H1 (cell line): ENCODE data around the gene SYN1. TPM values are rescaled to one million over a fixed set of nuclear protein-coding genes. Genes with fewer than 3 reads are reported as not detected.

ENCODE experiments used
- CTCF ChIA-PET: fragments of 300-600 bp; sonication (Branson Sonifier 250); formaldehyde crosslinking; loops from one replicate; lab custom pipeline; 2021; ENCODE audit not compliant: partially characterized antibody; lab: Charles Lee
- POLR2A ChIA-PET: fragments of 300-600 bp; sonication (Branson Sonifier 250); formaldehyde crosslinking; loops from one replicate; lab custom pipeline; 2021; ENCODE audit warnings: inconsistent platforms; ENCODE audit not compliant: partially characterized antibody; lab: Charles Lee
- DNase-seq, 2 experiments: peaks; one replicate each; pipeline versions ENCODE4 v3.0.0 to v3.0.0-alpha.2; 2010 to 2022; ENCODE audit warnings: low spot score in 2 of 2, low read depth in 1 of 2, mixed read lengths in 1 of 2
- FAIRE-seq: peaks from 2 replicates; lab custom pipeline; 2011; peaks lifted over from hg19 to GRCh38; lab: Jason Lieb, UNC
- H2AFZ ChIP-seq: 2 replicates; pipeline ENCODE4 v1.8.1; 2012; ENCODE audit warnings: low read length, inconsistent platforms
- H2AK5ac ChIP-seq: 2 replicates; pipeline ENCODE4 v1.6.1; 2013; ENCODE audit warnings: low read depth, low read length
- H2BK120ac ChIP-seq: replicated peaks from 2 replicates; pipeline ENCODE3; 2013; ENCODE audit warnings: low read depth, low read length, inconsistent platforms
- H2BK12ac ChIP-seq: 2 replicates; pipeline ENCODE4 v1.6.1; 2013; ENCODE audit warnings: low read depth, low read length
- H2BK15ac ChIP-seq: 2 replicates; pipeline ENCODE4 v1.6.1; 2013; ENCODE audit warnings: low read length
- H2BK20ac ChIP-seq: 2 replicates; pipeline ENCODE4 v1.6.1; 2013; ENCODE audit warnings: low read length
- H2BK5ac ChIP-seq: 2 replicates; pipeline ENCODE4 v1.6.1; 2013; ENCODE audit warnings: low read depth, low read length
- H3K14ac ChIP-seq: 2 replicates; pipeline ENCODE4 v1.6.1; 2013; ENCODE audit warnings: inconsistent platforms; ENCODE audit not compliant: insufficient read length
- H3K18ac ChIP-seq: 2 replicates; pipeline ENCODE4 v1.6.1; 2013; ENCODE audit warnings: low read length; ENCODE audit errors: extremely low read depth
- H3K23ac ChIP-seq: 2 replicates; pipeline ENCODE4 v1.6.1; 2013; ENCODE audit warnings: inconsistent platforms; ENCODE audit not compliant: insufficient read length
- H3K23me2 ChIP-seq: 2 replicates; pipeline ENCODE4 v1.6.1; 2013; ENCODE audit warnings: low read depth, low read length
- H3K27ac ChIP-seq: 2 replicates; pipeline ENCODE4 v1.6.1; 2011; ENCODE audit warnings: low read depth, low read length, inconsistent platforms
- H3K27me3 ChIP-seq, 4 experiments: replicated peaks in 1 of 4; 1 replicate in 1 of 4; 2 replicates in 3 of 4; pipeline versions ENCODE4 v1.6.1 to v1.8.1; 2011 to 2013; ENCODE audit warnings: low read length in 3 of 4, mild to moderate bottlenecking in 3 of 4, inconsistent platforms in 2 of 4, mixed read lengths in 2 of 4, moderate library complexity in 1 of 4; ENCODE audit not compliant: control insufficient read depth in 3 of 4, insufficient read depth in 3 of 4; ENCODE audit errors: extremely low read depth in 1 of 4
- H3K36me3 ChIP-seq, 4 experiments: 2 replicates each; pipeline versions ENCODE4 v1.6.1 to v1.8.1; 2011 to 2013; ENCODE audit warnings: mild to moderate bottlenecking in 4 of 4, low read length in 3 of 4, moderate library complexity in 2 of 4, control low read depth in 1 of 4, inconsistent platforms in 1 of 4; ENCODE audit not compliant: insufficient read depth in 4 of 4, control insufficient read depth in 2 of 4
- H3K4ac ChIP-seq: replicated peaks from 2 replicates; pipeline ENCODE3; 2013; ENCODE audit warnings: low read length, low read depth, mixed read lengths, inconsistent platforms; ENCODE audit not compliant: insufficient read length
- H3K4me1 ChIP-seq, 4 experiments: replicated peaks in 1 of 4; 1 replicate in 1 of 4; 2 replicates in 3 of 4; pipeline versions ENCODE4 v1.6.1 to v1.8.1; 2011 to 2013; ENCODE audit warnings: low read length in 3 of 4, inconsistent platforms in 2 of 4, mixed read lengths in 1 of 4; ENCODE audit not compliant: insufficient read depth in 4 of 4, control insufficient read depth in 3 of 4
- H3K4me2 ChIP-seq, 2 experiments: 2 replicates each; pipeline versions ENCODE4 v1.6.1 to v1.8.1; 2011 to 2013; ENCODE audit warnings: low read depth in 2 of 2, low read length in 2 of 2, control low read depth in 1 of 2, inconsistent platforms in 1 of 2, mild to moderate bottlenecking in 1 of 2; ENCODE audit not compliant: insufficient read depth in 1 of 2
- H3K4me3 ChIP-seq, 4 experiments: fragments of 200-600, 300-600 bp in 1 of 4; sonication (generic), shearing (Covaris generic), sonication (Bioruptor Twin) in 1 of 4; 2 replicates each; pipeline versions ENCODE4 v1.5.1 to v1.8.1; 2011 to 2016; ENCODE audit warnings: low read length in 4 of 4, low read depth in 3 of 4, control low read depth in 2 of 4, inconsistent platforms in 2 of 4, mild to moderate bottlenecking in 2 of 4, mixed read lengths in 1 of 4, moderate library complexity in 1 of 4; ENCODE audit not compliant: insufficient read depth in 2 of 4; ENCODE audit errors: extremely low read depth in 1 of 4
- H3K56ac ChIP-seq: replicated peaks from 2 replicates; pipeline ENCODE3; 2013; ENCODE audit warnings: low read depth, mild to moderate bottlenecking, mixed read lengths, low read length, inconsistent platforms; ENCODE audit not compliant: insufficient read length
- H3K79me1 ChIP-seq: 2 replicates; pipeline ENCODE4 v1.6.1; 2013; ENCODE audit warnings: low read depth, low read length, control low read depth
- H3K79me2 ChIP-seq, 2 experiments: 2 replicates each; pipeline versions ENCODE4 v1.6.1 to v1.8.1; 2012 to 2013; ENCODE audit warnings: low read length in 2 of 2, mild to moderate bottlenecking in 2 of 2, inconsistent platforms in 1 of 2; ENCODE audit not compliant: insufficient read depth in 2 of 2, control insufficient read depth in 1 of 2
- H3K9ac ChIP-seq, 4 experiments: replicated peaks in 1 of 4; 1 replicate in 1 of 4; 2 replicates in 3 of 4; pipeline versions ENCODE4 v1.6.1 to v1.8.1; 2011 to 2013; ENCODE audit warnings: low read depth in 3 of 4, low read length in 3 of 4, control low read depth in 2 of 4, mild to moderate bottlenecking in 2 of 4, moderate library complexity in 2 of 4, inconsistent platforms in 1 of 4; ENCODE audit errors: extremely low read depth in 1 of 4
- H3K9me3 ChIP-seq, 2 experiments: 2 replicates each; pipeline versions ENCODE4 v1.6.1 to v1.8.1; 2012 to 2013; ENCODE audit warnings: mild to moderate bottlenecking in 2 of 2, moderate library complexity in 2 of 2, control low read depth in 1 of 2, inconsistent platforms in 1 of 2, low read depth in 1 of 2, low read length in 1 of 2, mixed read lengths in 1 of 2; ENCODE audit not compliant: insufficient read depth in 2 of 2
- H4K20me1 ChIP-seq, 2 experiments: replicated peaks in 1 of 2; 2 replicates each; pipeline versions ENCODE3 to v1.8.1; 2011 to 2013; ENCODE audit warnings: inconsistent platforms in 2 of 2, low read length in 2 of 2, mild to moderate bottlenecking in 1 of 2; ENCODE audit not compliant: insufficient read depth in 2 of 2, control insufficient read depth in 1 of 2
- H4K5ac ChIP-seq: 2 replicates; pipeline ENCODE4 v1.6.1; 2013; ENCODE audit warnings: low read length, low read depth, mixed read lengths, inconsistent platforms; ENCODE audit not compliant: insufficient read length
- H4K8ac ChIP-seq: 2 replicates; pipeline ENCODE4 v1.8.0; 2013; ENCODE audit warnings: mild to moderate bottlenecking, moderate library complexity, low read length, inconsistent platforms; ENCODE audit not compliant: insufficient read depth; ENCODE audit errors: extremely low read depth
- H4K91ac ChIP-seq: replicated peaks from 2 replicates; pipeline ENCODE3; 2013; ENCODE audit warnings: low read length, mixed read lengths, inconsistent platforms; ENCODE audit not compliant: insufficient read length
- CHD1 ChIP-seq: IDR thresholded peaks from 2 replicates; pipeline ENCODE4 v1.6.1; 2012; ENCODE audit warnings: low read depth, low read length, improper control_type of control experiment
- PHF8 ChIP-seq: fragments of 200-600 bp; sonication (generic); conservative IDR thresholded peaks from 2 replicates; pipeline ENCODE4 v1.7.1; 2012; ENCODE audit warnings: low read depth, mild to moderate bottlenecking, inconsistent platforms, low read length, moderate library complexity
- WGBS, 2 experiments: shearing (Covaris generic) in 1 of 2; methylation state at CpG; one replicate each; pipeline versions ENCODE4 v1.1.6 to v1.1.7; 2013 to 2015; ENCODE audit warnings: low lambda C conversion rate in 2 of 2, mixed read lengths in 2 of 2, inconsistent platforms in 1 of 2, low coverage in 1 of 2, missing lambda C conversion rate in 1 of 2; ENCODE audit not compliant: insufficient replicate concordance in 2 of 2, insufficient coverage in 1 of 2, insufficient read length in 1 of 2; ENCODE audit errors: extremely low coverage in 1 of 2, missing lambda C conversion rate in 1 of 2; 5-methylcytosine and 5-hydroxymethylcytosine counted together
- polyA plus RNA-seq, 7 experiments: library from polyadenylated mRNA; depleted of rRNA in 3 of 7; stranded (reverse) in 5 of 7; unstranded in 2 of 7; fragments of >200 nt in 5 of 7; fragments of 200-250 nt in 2 of 7; gene quantifications; 1 replicate in 5 of 7; 2 replicates in 1 of 7; 4 replicates in 1 of 7; pipeline versions ENCODE4 v1.2.1 to v1.2.3, GENCODE V29; 2011 to 2013; ENCODE audit warnings: missing spikeins in 2 of 7, mixed read lengths in 2 of 7
- total RNA-seq: library from RNA; stranded (reverse); fragmentation: NEBNext Ultra II Directional; extraction: Animal tissue kit (Norgen Biotek cat#: 25700); gene quantifications from 2 replicates; pipeline ENCODE4 v1.2.1, GENCODE V29; 2021

SYN1 gene
- total and polyA plus RNA-seq, 2 of the 8 experiments (the other 6 are each of a cell fraction or from before 2014, with no cell fraction given), result 2.1 to 14.1 TPM

DNA sequence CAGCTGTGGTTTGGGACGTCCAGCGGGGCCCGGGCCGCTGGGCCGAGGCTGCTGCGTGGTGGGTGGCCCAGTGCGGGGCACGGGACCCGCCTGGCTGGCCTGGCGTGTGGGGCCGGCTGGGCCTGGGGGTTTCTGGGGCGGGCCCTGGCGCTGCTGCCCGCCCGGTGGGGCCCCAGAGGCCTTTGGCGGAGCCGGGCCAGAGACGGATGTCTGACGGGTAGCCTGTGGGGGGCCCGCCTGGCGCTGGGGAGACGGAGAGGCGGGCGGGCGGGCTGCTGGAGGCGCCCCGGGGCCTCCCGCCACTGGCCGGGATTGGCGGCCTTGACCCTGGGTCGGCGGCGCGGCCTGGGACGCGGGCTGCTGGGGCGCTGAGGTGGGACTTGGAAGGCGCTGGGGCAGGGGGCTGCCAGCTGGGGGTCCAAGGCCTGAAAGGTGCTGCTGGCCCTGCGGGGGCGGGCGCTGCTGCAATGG lies 45.5 kb downstream of the SYN1 start:
- Histone ChIP-seq H3K14ac (no peak overlapping the region), H3K23me2 (peaks cover 7% of the 10 kb centered on the region; the same call in 1 of the 2 replicates), H2BK20ac (no peak overlapping the region), H2BK12ac (no peak overlapping the region), H3K27ac (peak overlapping the region; percentile 85; the same call in 1 of the 2 replicates), H2BK120ac (no peak overlapping the region), H3K9me3 (no peaks in the 10 kb centered on the region), H3K56ac (no peak overlapping the region), H3K18ac (no peak overlapping the region), H4K8ac (peak overlapping the region; percentile 93; the same call in 1 of the 2 replicates), H3K9ac (peak overlapping the region in 2 of 4 experiments; percentile 60 to 74; a peak in 5 of 7 replicates), H3K23ac (no peak overlapping the region), H2BK5ac (no peak overlapping the region), H3K27me3 (no peaks in the 10 kb centered on the region), H3K36me3 (peaks cover 0 to 10% (median 3%) of the 10 kb centered on the region in 4 experiments; a peak in 3 of 8 replicates), H4K91ac (no peak overlapping the region), H2AK5ac (no peak overlapping the region), H2AFZ (no peak overlapping the region), H3K79me2 (no peaks in the 10 kb centered on the region), H3K4me3 (peak overlapping the region; percentile 41 to 63 (median 46)), H3K4me1 (peaks cover 0 to 15% (median 9%) of the 10 kb centered on the region in 4 experiments; a peak in 5 of 7 replicates), H3K4me2 (peak overlapping the region; percentile 68 to 82), H3K4ac (no peak overlapping the region), H4K20me1 (no peaks in the 10 kb centered on the region), H3K79me1 (no peaks in the 10 kb centered on the region), H2BK15ac (no peak overlapping the region), H4K5ac (peak overlapping the region; percentile 86)
- DNase-seq (no peak), FAIRE-seq (no peak)
- POLR2A ChIA-PET, result interaction anchor here (0.7 to 2.6 kb wide), 13 partner anchors 8 to 356 kb away, joined by 3 to 11 read pairs (median 4); partner anchors contain the start of genes ARAF, SYN1 and TIMP1
- CTCF ChIA-PET, result interaction anchor here (0.7 to 1.6 kb wide), 5 partner anchors 8 to 70 kb away, joined by 3 to 5 read pairs (median 4); partner anchors contain the start of gene TIMP1
- TF ChIP-seq PHF8, result peak; percentile 15; the same call in 1 of the 2 replicates
- no peak for TF ChIP-seq CHD1
- 0% methylated on average over 6 of the region's 41 CpGs; no CpG with 5 or more reads in 1 of the 2 experiments for WGBS, 2 experiments
